DMS 273 treated with DMSO at 0.1 percent for 48 hours (cell line): ENCODE measurements around the gene ARMC5.
"Not testable (repeated sequence)": the region's sequence is repeated elsewhere in the genome, so short reads cannot be mapped to it uniquely, and the experiment has no call there.

Source experiments
- DNase-seq: peaks from one replicate; lab custom pipeline; 2025; lab: John Stamatoyannopoulos, UW

Gene ARMC5

GRCh38 chr16:31499928-31500327, 40.6 kb downstream of the ARMC5 start:
- DNase-seq: no peak

GRCh38 chr16:31501226-31501965, 42.1 kb downstream of the ARMC5 start:
- DNase-seq: no peak

- no peak for DNase-seq
Observed at GRCh38 chr16:31501966-31502348, 42.7 kb downstream of the ARMC5 start.

GRCh38 chr16:31502981-31503380, 43.7 kb downstream of the ARMC5 start:
- no peak for DNase-seq

GRCh38 chr16:31503555-31503954, 44.3 kb downstream of the ARMC5 start:
- DNase-seq: not testable (repeated sequence)

GRCh38 chr16:31504159-31504558, 44.9 kb downstream of the ARMC5 start:
- no peak for DNase-seq

GRCh38 chr16:31505483-31505882, 46.2 kb downstream of the ARMC5 start:
- DNase-seq: no peak

- no peak for DNase-seq
Observed at GRCh38 chr16:31507617-31507928, 48.3 kb downstream of the ARMC5 start.

- peak; percentile 62 for DNase-seq
Observed at GRCh38 chr16:31507929-31508705, 48.8 kb downstream of the ARMC5 start, which contains the start of gene RUSF1. TSS of gene RUSF1 (minus strand) at chr16:31508391. CDS start at chr16:31508373, 18 bp downstream.

- no peak for DNase-seq
Observed at GRCh38 chr16:31508706-31509195, 49.5 kb downstream of the ARMC5 start.

GRCh38 chr16:31513126-31513525, 53.8 kb downstream of the ARMC5 start:
- DNase-seq: no peak

- no peak for DNase-seq
Observed at GRCh38 chr16:31513884-31514283, 54.6 kb downstream of the ARMC5 start.
